Measurements from ENCODE around the gene TREX2.

- TF ChIP-seq CTCF (IDR thresholded peaks at IDR 0.05) (no peak), POLR2A (IDR thresholded peaks at IDR 0.05) (no peak)
Measured at GRCh38 chrX:153477901-153478300, 32.0 kb upstream of the TREX2 start.
